LHCN-M2 (cell line): Measurements from ENCODE around the gene ADAMTS2. TPM values are rescaled to one million over a fixed set of nuclear protein-coding genes. Genes with fewer than 3 reads are reported as not detected.
A peak's percentile ranks its signal among the peaks of the same experiment; 100 is the strongest.

Experiments
- DNase-seq: peaks from one replicate; pipeline ENCODE4 v3.0.0-alpha.2; 2012; ENCODE audit warnings: low read depth
- total RNA-seq: library from RNA; depleted of rRNA; stranded (reverse); fragments of >200 nt; gene quantifications from 2 replicates; pipeline ENCODE4 v1.2.3, GENCODE V29; 2014

Gene ADAMTS2
- total RNA-seq, 1 experiment from 2014 or later: 24.1 TPM

- DNase-seq: no peak
Measured at GRCh38 chr5:179312557-179313235, 32.6 kb downstream of the ADAMTS2 start.

GRCh38 chr5:179311581-179311980, 33.7 kb downstream of the ADAMTS2 start:
- DNase-seq: no peak

GRCh38 chr5:179311091-179311470, 34.2 kb downstream of the ADAMTS2 start:
- no peak for DNase-seq

- DNase-seq: no peak
Measured at GRCh38 chr5:179310439-179311090, 34.7 kb downstream of the ADAMTS2 start.

GRCh38 chr5:179309751-179310320, 35.4 kb downstream of the ADAMTS2 start:
- no peak for DNase-seq

GRCh38 chr5:179309383-179309670, 35.9 kb downstream of the ADAMTS2 start:
- no peak for DNase-seq

GRCh38 chr5:179308563-179309382, 36.5 kb downstream of the ADAMTS2 start:
- no peak for DNase-seq

GRCh38 chr5:179307931-179308471, 37.3 kb downstream of the ADAMTS2 start:
- no peak for DNase-seq

- DNase-seq: peak; percentile 58
Measured at GRCh38 chr5:179307013-179307800, 38.1 kb downstream of the ADAMTS2 start.

- DNase-seq: peak; percentile 70
Measured at GRCh38 chr5:179306191-179307012, 38.9 kb downstream of the ADAMTS2 start.

- no peak for DNase-seq
Measured at GRCh38 chr5:179304871-179305270, 40.4 kb downstream of the ADAMTS2 start.

- DNase-seq: peak; percentile 93
Measured at GRCh38 chr5:179304466-179304865, 40.8 kb downstream of the ADAMTS2 start.

- DNase-seq: no peak
Measured at GRCh38 chr5:179303451-179304200, 41.6 kb downstream of the ADAMTS2 start.

- no peak for DNase-seq
Measured at GRCh38 chr5:179302499-179303185, 42.6 kb downstream of the ADAMTS2 start.

GRCh38 chr5:179301796-179302195, 43.5 kb downstream of the ADAMTS2 start:
- no peak for DNase-seq

- no peak for DNase-seq
Measured at GRCh38 chr5:179301376-179301775, 43.9 kb downstream of the ADAMTS2 start.

- DNase-seq: no peak
Measured at GRCh38 chr5:179300581-179301180, 44.6 kb downstream of the ADAMTS2 start.

- no peak for DNase-seq
Measured at GRCh38 chr5:179298181-179298993, 46.9 kb downstream of the ADAMTS2 start.
